Fibroblast of lung (primary cell): Measurements from ENCODE around the gene OARD1. TPM values are rescaled to one million over a fixed set of nuclear protein-coding genes. Genes with fewer than 3 reads are reported as not detected.

Experiments used
- DNase-seq, 2 donors: peaks; one replicate each; pipeline versions ENCODE4 v3.0.0 to v3.0.0-alpha.2; 2010; ENCODE audit warnings: low read depth in 2 of 2
- H2AFZ ChIP-seq: 2 replicates; pipeline ENCODE4 v1.5.1; 2012; ENCODE audit warnings: low read length, control low read depth, inconsistent platforms
- H3K27ac ChIP-seq: 2 replicates; pipeline ENCODE4 v1.5.1; 2011; ENCODE audit warnings: low read length, control low read depth; ENCODE audit not compliant: insufficient read depth
- H3K27me3 ChIP-seq: 2 replicates; pipeline ENCODE4 v1.5.1; 2011; ENCODE audit warnings: mild to moderate bottlenecking, low read length; ENCODE audit not compliant: control insufficient read depth, insufficient read depth
- H3K36me3 ChIP-seq: 2 replicates; pipeline ENCODE4 v1.5.1; 2011; ENCODE audit warnings: low read length; ENCODE audit not compliant: control insufficient read depth, insufficient read depth
- H3K4me1 ChIP-seq: 2 replicates; pipeline ENCODE4 v1.5.1; 2011; ENCODE audit warnings: low read length; ENCODE audit not compliant: control insufficient read depth, insufficient read depth; ENCODE audit errors: extremely low read depth
- H3K4me2 ChIP-seq: 2 replicates; pipeline ENCODE4 v1.5.1; 2011; ENCODE audit warnings: low read length, control low read depth; ENCODE audit not compliant: insufficient read depth; ENCODE audit errors: extremely low read depth
- H3K4me3 ChIP-seq, 4 experiments: fragments of 200-600 bp in 1 of 4; sonication (generic) in 1 of 4; replicated peaks in 1 of 4; 2 replicates each; pipeline ENCODE4 v1.5.1; 2011 to 2016; ENCODE audit warnings: low read length in 4 of 4, low read depth in 3 of 4, mild to moderate bottlenecking in 3 of 4, control low read depth in 2 of 4, inconsistent platforms in 1 of 4, mixed read lengths in 1 of 4; ENCODE audit not compliant: insufficient read depth in 1 of 4; ENCODE audit errors: control extremely low read depth in 1 of 4
- H3K79me2 ChIP-seq: 2 replicates; pipeline ENCODE4 v1.5.1; 2012; ENCODE audit warnings: mild to moderate bottlenecking, low read length, inconsistent platforms; ENCODE audit not compliant: control insufficient read depth, insufficient read depth
- H3K9ac ChIP-seq: 2 replicates; pipeline ENCODE4 v1.5.1; 2011; ENCODE audit warnings: mild to moderate bottlenecking, low read length, control low read depth; ENCODE audit not compliant: insufficient read depth
- H3K9me3 ChIP-seq: 2 replicates; pipeline ENCODE4 v1.5.1; 2012; ENCODE audit warnings: low read depth, low read length; ENCODE audit not compliant: control insufficient read depth, insufficient read depth
- H4K20me1 ChIP-seq: 2 replicates; pipeline ENCODE4 v1.5.1; 2011; ENCODE audit warnings: low read length; ENCODE audit not compliant: control insufficient read depth, insufficient read depth; ENCODE audit errors: extremely low read depth
- CTCF ChIP-seq, 2 donors: IDR thresholded peaks in 1 of 2; conservative IDR thresholded peaks in 1 of 2; 1 replicate in 1 of 2; 2 replicates in 1 of 2; pipeline ENCODE4 v1.5.1; 2011 to 2012; ENCODE audit warnings: low read length in 2 of 2, control low read depth in 1 of 2, inconsistent platforms in 1 of 2, low read depth in 1 of 2, mild to moderate bottlenecking in 1 of 2
- EZH2 ChIP-seq: IDR thresholded peaks from 2 replicates; pipeline ENCODE4 v1.5.1; 2012; ENCODE audit warnings: low read length, control low read depth, mild to moderate bottlenecking; ENCODE audit errors: missing control alignments
- polyA plus RNA-seq, 2 donors: library from polyadenylated mRNA; depleted of rRNA in 1 of 2; stranded (reverse) in 1 of 2; unstranded in 1 of 2; fragments of >200 nt; gene quantifications; 2 replicates each; pipeline ENCODE4 v1.2.1, GENCODE V29; 2011 to 2012; ENCODE audit warnings: missing spikeins in 1 of 2
- total RNA-seq: library from RNA; depleted of rRNA; stranded (reverse); fragments of >200 nt; gene quantifications from 2 replicates; pipeline ENCODE4 v1.2.1, GENCODE V29; 2014

Gene OARD1
- total and polyA plus RNA-seq, 2 donors (not counting 1 experiment from before 2014, with no cell fraction given): 9.8 to 12.4 TPM

- H3K27ac ChIP-seq: no peak overlapping the region
- H3K79me2 ChIP-seq: no peaks in the 10 kb centered on the region
- no peaks in the 10 kb centered on the region for H4K20me1 ChIP-seq
- no peaks in the 10 kb centered on the region for H3K9me3 ChIP-seq
- H3K4me2 ChIP-seq: peak overlapping the region; percentile 89
- H3K4me3 ChIP-seq: peak overlapping the region; percentile 33 to 66 (median 52)
- H3K9ac ChIP-seq: peak overlapping the region; percentile 26
- H3K27me3 ChIP-seq: no peaks in the 10 kb centered on the region
- DNase-seq: peak; percentile 64 to 71
- peaks cover 6% of the 10 kb centered on the region for H3K4me1 ChIP-seq
- no peaks in the 10 kb centered on the region for H3K36me3 ChIP-seq
- TF ChIP-seq EZH2 (no peak), CTCF (conservative IDR thresholded peaks at IDR 0.05 in 1 of 2, IDR thresholded peaks at IDR 0.05 in 1 of 2; ENCODE audit: low read depth in 1 of 2, low read length in 2 of 2) (peak; percentile 69 to 96)
- peak overlapping the region; percentile 90 for H2AFZ ChIP-seq
Observed at GRCh38 chr6:41027799-41028560, 44.2 kb downstream of the OARD1 start.

DNA sequence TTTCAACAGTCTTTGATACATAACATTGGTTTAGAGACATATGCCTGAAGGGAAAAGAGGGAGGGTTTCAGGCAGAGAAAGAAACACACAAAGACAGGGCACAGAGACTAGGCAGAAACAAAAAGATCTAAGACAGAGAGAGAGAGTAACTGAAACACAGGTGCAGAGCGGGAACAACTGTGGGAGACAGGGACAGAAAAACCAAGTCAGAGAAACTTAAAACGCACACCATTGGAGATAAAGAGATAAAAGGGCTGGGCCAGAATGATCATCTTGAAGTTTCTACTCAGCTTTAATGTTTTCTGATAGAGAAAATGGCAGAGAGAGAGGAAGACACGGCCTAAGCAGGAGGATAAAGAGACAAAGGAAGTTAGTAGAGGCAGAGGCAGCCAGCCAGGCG lies 44.9 kb downstream of the OARD1 start:
- DNase-seq: no peak
- Histone ChIP-seq H3K79me2 (no peaks in the 10 kb centered on the region), H3K4me3 (peak overlapping the region in 3 of 4 experiments; percentile 43 to 66 (median 56)), H3K27ac (no peak overlapping the region), H3K4me2 (peak overlapping the region; percentile 78), H3K9me3 (no peaks in the 10 kb centered on the region), H4K20me1 (no peaks in the 10 kb centered on the region), H3K9ac (no peak overlapping the region), H3K4me1 (peaks cover 6% of the 10 kb centered on the region), H2AFZ (peak overlapping the region; percentile 90), H3K36me3 (no peaks in the 10 kb centered on the region), H3K27me3 (no peaks in the 10 kb centered on the region)
- no peak for TF ChIP-seq EZH2
- no peak for TF ChIP-seq CTCF (conservative IDR thresholded peaks at IDR 0.05 in 1 of 2, IDR thresholded peaks at IDR 0.05 in 1 of 2; ENCODE audit: low read depth in 1 of 2, low read length in 2 of 2)

DNA sequence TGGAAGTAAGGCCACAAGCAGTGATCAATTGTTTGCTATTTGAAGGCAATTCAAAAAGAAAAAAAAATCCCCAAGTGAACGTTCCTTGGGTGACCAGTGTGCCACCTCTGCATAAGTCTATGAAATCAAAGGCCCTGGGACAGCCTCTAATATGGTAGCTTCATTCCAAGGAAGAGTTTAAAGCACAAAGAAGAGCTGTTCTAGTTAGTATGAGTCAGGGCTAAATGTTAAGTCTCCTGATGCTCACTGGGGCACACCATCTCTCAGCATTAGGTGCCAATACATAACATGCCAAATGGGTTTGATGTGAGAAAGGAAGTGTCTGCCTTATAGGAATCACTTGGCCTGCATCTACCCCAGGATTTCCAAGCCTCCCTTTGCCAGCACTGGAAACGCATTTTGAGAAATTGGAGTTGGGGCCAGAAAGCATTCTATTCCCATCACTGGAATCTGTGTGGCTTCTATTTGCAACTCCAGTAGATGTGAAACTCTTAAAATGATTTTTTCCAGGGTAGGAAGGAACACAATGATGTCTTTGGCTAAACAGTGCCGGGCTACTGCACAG lies 46.1 kb downstream of the OARD1 start:
- no peak overlapping the region for H3K9ac ChIP-seq
- no peak overlapping the region for H3K27ac ChIP-seq
- no peaks in the 10 kb centered on the region for H3K36me3 ChIP-seq
- H2AFZ ChIP-seq: no peak overlapping the region
- no peak overlapping the region for H3K4me3 ChIP-seq
- no peak for DNase-seq
- TF ChIP-seq EZH2: no peak
- no peak for TF ChIP-seq CTCF (conservative IDR thresholded peaks at IDR 0.05 in 1 of 2, IDR thresholded peaks at IDR 0.05 in 1 of 2; ENCODE audit: low read depth in 1 of 2, low read length in 2 of 2)
- no peaks in the 10 kb centered on the region for H3K9me3 ChIP-seq
- peaks cover 6% of the 10 kb centered on the region for H3K4me1 ChIP-seq
- no peaks in the 10 kb centered on the region for H4K20me1 ChIP-seq
- no peak overlapping the region for H3K4me2 ChIP-seq
- H3K79me2 ChIP-seq: no peaks in the 10 kb centered on the region
- no peaks in the 10 kb centered on the region for H3K27me3 ChIP-seq
